K562 (cell line): ENCODE measurements around the gene SV2C. TPM values are rescaled to one million over a fixed set of nuclear protein-coding genes. Genes with fewer than 3 reads are reported as not detected.

Experiments
- ATAC-seq: fragments of 200-7000 bp; cut with Tn5 transposase; 3 replicates; pipeline ENCODE4 v1.9.1; 2020; ENCODE audit warnings: moderate library complexity
- BruUV-seq: library from RNA; stranded (reverse); fragments of 400-500 nt; replicated peaks from 2 replicates; lab custom pipeline; 2021; lab: Mats Ljungman, UMichigan
- CTCF ChIA-PET: fragments of 300-600 bp; formaldehyde crosslinking; extraction: SDS; loops from one replicate; lab custom pipeline; 2021; ENCODE audit warnings: low intra/inter-chr PET ratio; lab: Yijun Ruan, JAX
- POLR2A ChIA-PET: fragments of 300-600, 350-650 bp; sonication (Branson Sonifier 250); formaldehyde crosslinking; extraction: SDS; loops from one replicate; lab custom pipeline; 2021; ENCODE audit warnings: antibody characterized with exemption, inconsistent platforms; lab: Yijun Ruan, JAX
- DNase-seq, 4 experiments: peaks; one replicate each; pipeline versions ENCODE4 v3.0.0 to v3.0.0-alpha.2; 2011 to 2018; ENCODE audit warnings: low spot score in 3 of 4, mixed read lengths in 3 of 4; ENCODE audit errors: extremely low read depth in 1 of 4
- FAIRE-seq: peaks from 2 replicates; lab custom pipeline; 2011; peaks lifted over from hg19 to GRCh38; lab: Jason Lieb, UNC
- H2AFZ ChIP-seq: 2 replicates; pipeline ENCODE4 v1.6.0; 2011; ENCODE audit warnings: low read depth, low read length, control low read depth, inconsistent platforms
- H3K27ac ChIP-seq: fragments of 200-600 bp; 3 replicates; pipeline ENCODE4 v1.8.0; 2011; ENCODE audit warnings: low read depth, mild to moderate bottlenecking, control low read depth, inconsistent platforms, low read length, moderate library complexity, mixed read lengths; ENCODE audit errors: extremely low read depth
- H3K27me3 ChIP-seq, 2 experiments: fragments of 300-600 bp in 1 of 2; 2 replicates in 1 of 2; 3 replicates in 1 of 2; pipeline versions ENCODE4 v1.6.0 to v1.8.0; 2011; ENCODE audit warnings: inconsistent platforms in 2 of 2, low read length in 2 of 2, mild to moderate bottlenecking in 1 of 2, mixed read lengths in 1 of 2, moderate library complexity in 1 of 2; ENCODE audit not compliant: control insufficient read depth in 2 of 2, insufficient read depth in 2 of 2
- H3K36me3 ChIP-seq: fragments of 300-600 bp; 3 replicates; pipeline ENCODE4 v1.8.0; 2011; ENCODE audit warnings: mild to moderate bottlenecking, low read length, inconsistent platforms; ENCODE audit not compliant: control insufficient read depth, insufficient read depth
- H3K4me1 ChIP-seq, 2 experiments: fragments of 200-600 bp in 1 of 2; replicated peaks in 1 of 2; 2 replicates in 1 of 2; 3 replicates in 1 of 2; pipeline versions ENCODE4 v1.5.1 to v1.8.0; 2011; ENCODE audit warnings: inconsistent platforms in 2 of 2, low read length in 2 of 2, mild to moderate bottlenecking in 1 of 2, mixed read lengths in 1 of 2, moderate library complexity in 1 of 2; ENCODE audit not compliant: control insufficient read depth in 2 of 2, insufficient read depth in 2 of 2
- H3K4me2 ChIP-seq: 2 replicates; pipeline ENCODE4 v1.6.1; 2011; ENCODE audit warnings: low read length, control low read depth, inconsistent platforms, mixed read lengths; ENCODE audit not compliant: insufficient read depth
- H3K4me3 ChIP-seq: fragments of 200-600 bp; sonication (generic), shearing (Covaris generic); 2 replicates; pipeline ENCODE4 v1.5.1; 2016; ENCODE audit warnings: control low read depth, inconsistent platforms
- H3K79me2 ChIP-seq: fragments of 200-600 bp; 3 replicates; pipeline ENCODE4 v1.8.0; 2011; ENCODE audit warnings: low read length, inconsistent platforms; ENCODE audit not compliant: control insufficient read depth, insufficient read depth
- H3K9ac ChIP-seq, 2 experiments: 2 replicates each; pipeline versions ENCODE4 v1.6.0 to v1.6.1; 2011; ENCODE audit warnings: low read depth in 2 of 2, low read length in 2 of 2, control low read depth in 1 of 2, inconsistent platforms in 1 of 2, mild to moderate bottlenecking in 1 of 2, mixed read lengths in 1 of 2; ENCODE audit not compliant: insufficient read depth in 1 of 2
- H3K9me1 ChIP-seq: one replicate; pipeline ENCODE4 v1.6.0; 2011; ENCODE audit warnings: inconsistent platforms, mild to moderate bottlenecking, low read length, moderate library complexity; ENCODE audit not compliant: control insufficient read depth, insufficient read depth
- H3K9me3 ChIP-seq: replicated peaks from 2 replicates; pipeline ENCODE4 v1.5.1; 2011; ENCODE audit warnings: low read depth, low read length, inconsistent platforms; ENCODE audit not compliant: control insufficient read depth, insufficient read depth
- H4K20me1 ChIP-seq: replicated peaks from 2 replicates; pipeline ENCODE4 v1.6.1; 2011; ENCODE audit warnings: low read length, inconsistent platforms, mixed read lengths; ENCODE audit not compliant: control insufficient read depth, insufficient read depth
- ARID2 ChIP-seq: fragments of 450-650 bp; IDR thresholded peaks from 2 replicates; pipeline ENCODE4 v1.6.1; 2017; ENCODE audit warnings: antibody characterized with exemption, mild to moderate bottlenecking
- KLF6 ChIP-seq: fragments of 250-450 bp; sonication (Bioruptor Pico); IDR thresholded peaks from 2 replicates; pipeline ENCODE4 v1.4.0; 2020; ENCODE audit warnings: mild to moderate bottlenecking, moderate library complexity, borderline replicate concordance
- MEF2D ChIP-seq: conservative IDR thresholded peaks from 2 replicates; pipeline ENCODE4 v1.6.1; 2016; ENCODE audit warnings: low read depth, missing genetic modification characterization, missing compliant biosample characterization
- PATZ1 ChIP-seq: fragments of 250-450 bp; sonication (Bioruptor Pico); IDR thresholded peaks from 2 replicates; pipeline ENCODE4 v1.5.0; 2020; ENCODE audit warnings: mild to moderate bottlenecking, borderline replicate concordance
- RBM39 ChIP-seq: fragments of 200-400 bp; formaldehyde crosslinking; optimal IDR thresholded peaks from 2 replicates; pipeline ENCODE3; 2018; ENCODE audit warnings: low read depth, low read length
- RNF2 ChIP-seq: sonication (generic); IDR thresholded peaks from 2 replicates; pipeline ENCODE4 v1.6.1; 2016
- SNIP1 ChIP-seq: fragments of 450-650 bp; IDR thresholded peaks from 2 replicates; pipeline ENCODE4 v1.7.1; 2017; ENCODE audit warnings: low read depth, mild to moderate bottlenecking
- WGBS: fragments of 100-300 bp; shearing (Covaris generic); methylation state at CpG from one replicate; pipeline ENCODE4 v1.1.6; 2016; ENCODE audit warnings: low coverage, mixed read lengths; ENCODE audit not compliant: insufficient coverage; ENCODE audit errors: missing lambda C conversion rate; 5-methylcytosine and 5-hydroxymethylcytosine counted together
- in situ Hi-C: fragments of 300-500 bp; cut with MboI; formaldehyde crosslinking; loops from 4 replicates; pipeline ENCODE4 v1.15.0; 2018; ENCODE audit warnings: inconsistent platforms, mixed read lengths
- intact Hi-C: fragments of 100-400 bp; cut with micrococcal nuclease; formaldehyde crosslinking; loops from 2 replicates; pipeline ENCODE4 v1.14.2; 2022
- polyA plus RNA-seq, 8 experiments: library from polyadenylated mRNA; depleted of rRNA in 4 of 8; stranded (reverse) in 5 of 8; unstranded in 3 of 8; fragments of >200 nt; fragmentation: Nextera tagmentation in 2 of 8; fragmentation: Illumina TruSeq in 1 of 8; extraction: Ambion mirVana in 2 of 8; extraction: Trizol in 1 of 8; gene quantifications; 2 replicates each; pipeline versions ENCODE4 v1.2.1 to v1.2.3, GENCODE V29; 2011 to 2014; ENCODE audit warnings: inconsistent platforms in 1 of 8, missing spikeins in 1 of 8
- total RNA-seq, 7 experiments: library from RNA; depleted of rRNA in 6 of 7; stranded (reverse); fragments of >200 nt in 6 of 7; fragmentation: Illumina TruSeq in 2 of 7; extraction: Trizol in 2 of 7; gene quantifications; 2 replicates each; pipeline versions ENCODE4 v1.2.1 to v1.2.3, GENCODE V29; 2011 to 2021; ENCODE audit warnings: low replicate concordance in 1 of 7

Gene SV2C
- total and polyA plus RNA-seq, 9 of the 15 experiments (the other 6 are each of a cell fraction or from before 2014, with no cell fraction given), result 0.05 TPM; not detected in 8

DNA sequence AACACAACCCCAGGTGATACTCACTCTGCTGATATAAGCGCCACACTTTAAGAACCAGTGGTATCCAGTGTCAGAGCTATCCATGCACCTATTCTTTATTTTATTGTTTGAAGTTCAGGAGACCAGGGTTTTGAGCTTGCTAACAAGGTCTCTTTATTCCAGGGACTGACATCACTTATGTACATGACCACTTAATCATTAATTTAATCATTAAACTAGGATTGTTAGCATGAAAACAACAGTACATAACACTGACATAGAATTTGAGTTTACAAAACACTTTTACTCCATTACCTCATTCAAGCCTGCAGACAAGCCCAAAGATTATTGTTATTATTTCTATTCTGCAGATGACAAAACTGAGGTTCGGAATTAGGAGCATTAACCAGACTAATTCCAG lies 168.5 kb downstream of the SV2C start:
- no peak overlapping the region for H3K9ac ChIP-seq
- H3K36me3 ChIP-seq, result no peaks in the 10 kb centered on the region
- in situ Hi-C loops (no loop called here), intact Hi-C loops (loop anchor here (10.0 kb wide), 1 partner anchor 1577 kb away; no protein-coding TSS in a partner anchor)
- BruUV-seq, result no TSS peak
- ChIA-PET POLR2A (interaction anchor here (0.6 kb wide), 1 partner anchor 910 kb away, joined by 3 read pairs; no protein-coding TSS in a partner anchor), CTCF (no interaction called here)
- DNase-seq, result no peak
- no peak overlapping the region for H3K27ac ChIP-seq
- no peak for ATAC-seq
- H3K79me2 ChIP-seq, result no peaks in the 10 kb centered on the region
- no peak overlapping the region for H3K4me2 ChIP-seq
- TF ChIP-seq SNIP1 (no peak), RBM39 (no peak), RNF2 (no peak), KLF6 (CRISPR knock-in tag) (no peak), PATZ1 (CRISPR knock-in tag) (no peak), ARID2 (no peak), MEF2D (tag) (no peak)
- H3K9me1 ChIP-seq, result no peaks in the 10 kb centered on the region
- 0% methylated on average over 2 of the region's 2 CpGs for WGBS
- H3K4me1 ChIP-seq, result no peaks in the 10 kb centered on the region
- H3K27me3 ChIP-seq, result peaks cover 0 to 11% of the 10 kb centered on the region in 2 experiments; a peak in 2 of 5 replicates
- no peaks in the 10 kb centered on the region for H3K9me3 ChIP-seq
- no peak overlapping the region for H3K4me3 ChIP-seq
- no peaks in the 10 kb centered on the region for H4K20me1 ChIP-seq
- no peak overlapping the region for H2AFZ ChIP-seq
- no peak for FAIRE-seq
